ENCODE measurements around the gene FBXW12.
A peak's percentile ranks its signal among the peaks of the same experiment; 100 is the strongest.

Gene FBXW12

GRCh38 chr3:48437812-48438211 lies 65.8 kb downstream of the FBXW12 start:
- DNase-seq = no peak

DNA sequence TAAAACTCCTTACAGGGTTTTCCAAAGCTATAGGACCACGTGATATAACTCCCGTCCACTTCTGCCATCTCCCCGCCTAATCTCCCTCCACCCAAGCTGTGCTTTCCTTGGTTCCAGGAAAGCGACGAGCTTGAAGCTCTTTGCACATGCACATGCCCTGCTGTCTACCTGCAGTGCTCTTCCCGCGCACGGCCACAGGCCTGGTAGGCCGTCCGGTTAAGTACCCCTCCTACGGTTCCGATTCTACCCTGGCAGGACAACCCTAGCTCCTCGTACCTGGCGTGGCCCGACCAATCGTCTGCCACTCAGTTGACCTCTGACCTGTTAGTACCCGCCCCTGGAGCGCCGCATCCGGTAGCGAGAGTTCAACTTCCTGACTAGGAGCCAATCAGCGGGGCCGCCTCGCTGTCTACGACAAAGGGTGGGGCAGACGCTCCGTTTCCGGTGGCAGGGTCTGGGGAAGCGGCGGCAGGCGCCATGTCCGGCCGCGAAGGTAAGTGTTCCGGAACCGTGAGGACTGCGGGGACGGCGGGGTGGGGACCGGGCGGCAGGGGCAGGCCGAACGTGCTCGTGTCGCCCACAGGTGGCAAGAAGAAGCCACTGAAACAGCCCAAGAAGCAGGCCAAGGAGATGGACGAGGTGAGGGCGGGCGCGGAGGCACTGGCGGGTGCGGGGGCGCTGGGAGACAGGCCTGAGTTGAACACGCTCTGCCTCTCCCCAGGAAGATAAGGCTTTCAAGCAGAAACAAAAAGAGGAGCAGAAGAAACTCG lies 68.0 kb downstream of the FBXW12 start, which contains the start of the genes CCDC51 and TMA7:
Gene CCDC51, minus strand, starts transcription at position 300 of the 770 bp plus-strand sequence. CDS start 4,991 bp downstream, outside the sequence.
Gene TMA7, plus strand, starts transcription at position 438 of the 770 bp plus-strand sequence. Its CDS starts 40 bp downstream, at position 478.
- DNase-seq = peak; percentile 94

- no peak for DNase-seq
Measured at GRCh38 chr3:48440590-48440958, 68.6 kb downstream of the FBXW12 start.

DNA sequence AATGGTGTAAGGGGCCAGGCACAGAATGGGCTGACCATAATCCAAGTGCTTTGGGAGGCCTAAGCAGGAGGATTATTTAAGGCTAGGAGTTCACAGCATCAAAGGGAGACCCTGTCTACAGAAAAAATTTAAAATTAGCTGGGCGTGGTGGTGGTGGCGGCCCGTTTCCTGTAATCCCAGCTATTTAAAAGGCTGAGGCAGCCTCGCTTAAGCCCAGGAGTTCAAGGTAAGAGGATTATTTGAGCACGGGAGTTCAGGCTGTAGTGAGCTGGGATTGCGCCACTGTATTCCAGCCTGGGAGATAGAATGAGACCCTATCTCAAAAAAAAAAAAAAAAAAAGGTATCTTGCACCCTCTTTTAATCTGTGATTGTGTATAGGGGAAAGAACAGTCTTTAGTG lies 69.9 kb downstream of the FBXW12 start:
- no peak for DNase-seq
